ENCODE data around the gene POGK.

- TF ChIP-seq EZH2phosphoT487 (IDR thresholded peaks at IDR 0.05) (no peak), CTCF (IDR thresholded peaks at IDR 0.05) (no peak)
Measured at GRCh38 chr1:166889776-166890175, 50.5 kb downstream of the POGK start.

Data from neural progenitor cell (in vitro differentiated cells).